Measurements from ENCODE around the gene TNIP2. TPM values are rescaled to one million over a fixed set of nuclear protein-coding genes. Genes with fewer than 3 reads are reported as not detected.

Gene TNIP2
- total and polyA plus RNA-seq, 2 of the 13 experiments (the other 11 are each of a cell fraction or from before 2014, with no cell fraction given) = 25.6 to 38.0 TPM

- TF ChIP-seq ZMAT5 (CRISPR knock-in tag; IDR thresholded peaks at IDR 0.05; ENCODE audit: borderline replicate concordance, low read depth) = no peak
- peak; percentile 77 for TF ChIP-seq PATZ1 (CRISPR knock-in tag; IDR thresholded peaks at IDR 0.05)
- no peak for TF ChIP-seq AHR (CRISPR knock-in tag; IDR thresholded peaks at IDR 0.05)
- TF ChIP-seq STAT5B (CRISPR knock-in tag; IDR thresholded peaks at IDR 0.05) = no peak
- TF ChIP-seq NFRKB (IDR thresholded peaks at IDR 0.05) = no peak
- TF ChIP-seq GATAD2A (CRISPR knock-in tag; IDR thresholded peaks at IDR 0.05) = peak; percentile 56
- TF ChIP-seq ZBTB7B (CRISPR knock-in tag; IDR thresholded peaks at IDR 0.05) = peak; percentile 85
- TF ChIP-seq ZNF451 (CRISPR knock-in tag; IDR thresholded peaks at IDR 0.05) = 0 out of 2 replicates have a peak, but pooled peaks have one; percentile 42
- no peak for TF ChIP-seq CREB1 (IDR thresholded peaks at IDR 0.05)
- no peak for TF ChIP-seq CREB1 (CRISPR knock-in tag; IDR thresholded peaks at IDR 0.05)
- TF ChIP-seq PLRG1 (conservative IDR thresholded peaks at IDR 0.05) = no peak
- no peak for TF ChIP-seq CREB3 (CRISPR knock-in tag; IDR thresholded peaks at IDR 0.05)
- TF ChIP-seq ZSCAN12 (CRISPR knock-in tag; IDR thresholded peaks at IDR 0.05) = no peak
- TF ChIP-seq ZNF382 (CRISPR knock-in tag; IDR thresholded peaks at IDR 0.05; ENCODE audit: borderline replicate concordance) = no peak
- TF ChIP-seq ZNF343 (CRISPR knock-in tag; IDR thresholded peaks at IDR 0.05) = peak; percentile 89
- no peak for TF ChIP-seq SNAPC5 (CRISPR knock-in tag; IDR thresholded peaks at IDR 0.05; ENCODE audit: borderline replicate concordance)
- TF ChIP-seq CCAR2 (optimal IDR thresholded peaks at IDR 0.05; ENCODE audit: low read depth, low read length) = no peak
- no peak for TF ChIP-seq TCF7 (IDR thresholded peaks at IDR 0.05; ENCODE audit: low read depth)
- TF ChIP-seq FOXM1 (CRISPR knock-in tag; IDR thresholded peaks at IDR 0.05) = no peak
- TF ChIP-seq KAT2B (IDR thresholded peaks at IDR 0.05; ENCODE audit: borderline replicate concordance, low read depth, low read length) = no peak
- no peak for TF ChIP-seq ZFYVE20 (CRISPR knock-in tag; IDR thresholded peaks at IDR 0.05; ENCODE audit: borderline replicate concordance, low read depth)
- TF ChIP-seq JUNB (CRISPR knock-in tag; IDR thresholded peaks at IDR 0.05; ENCODE audit: borderline replicate concordance) = no peak
- no peak for TF ChIP-seq ZNF274 (CRISPR knock-in tag; IDR thresholded peaks at IDR 0.05)
- peak in 1 of 2 experiments; percentile 45; a peak in 1 of 4 replicates for TF ChIP-seq HMGXB4 (CRISPR knock-in tag; IDR thresholded peaks at IDR 0.05; ENCODE audit: borderline replicate concordance in 1 of 2, low read depth in 1 of 2)
Measured at GRCh38 chr4:2761035-2761923, 5.1 kb upstream of the TNIP2 start (continued).
